Measurements from ENCODE around the gene PGA3. TPM values are rescaled to one million over a fixed set of nuclear protein-coding genes. Genes with fewer than 3 reads are reported as not detected.
"Not testable (repeated sequence)": the region's sequence is repeated elsewhere in the genome, so short reads cannot be mapped to it uniquely, and the experiment has no call there.

The PGA3 gene
- total RNA-seq, 2 experiments from 2014 or later: not detected

- H3K27me3 Mint-ChIP-seq: peaks cover 1% of the 10 kb centered on the region
- H3K9me3 Mint-ChIP-seq (ENCODE audit: low read depth): no peaks in the 10 kb centered on the region
- H3K27ac Mint-ChIP-seq: no peak overlapping the region
- H3K36me3 Mint-ChIP-seq (ENCODE audit: low read depth): no peaks in the 10 kb centered on the region
- ATAC-seq: no peak
- CTCF ChIA-PET: interaction anchor here (0.6 to 2.1 kb wide), 6 partner anchors 11 to 378 kb away, joined by 3 to 8 read pairs (median 4); no protein-coding TSS in a partner anchor
- intact Hi-C loops (cut with DNase I, micrococcal nuclease): no loop called here
- peaks cover 21% of the 10 kb centered on the region for H3K4me1 Mint-ChIP-seq
- POLR2A ChIA-PET: no interaction called here
- no peak for DNase-seq
- no peak overlapping the region for H3K4me3 Mint-ChIP-seq
Observed at GRCh38 chr11:61171907-61172306, 31.4 kb upstream of the PGA3 start.

GRCh38 chr11:61172356-61172755 lies 31.0 kb upstream of the PGA3 start:
- CTCF ChIA-PET: interaction anchor here (0.7 to 1.3 kb wide), 3 partner anchors 10 to 45 kb away, joined by 3 read pairs; no protein-coding TSS in a partner anchor
- no peaks in the 10 kb centered on the region for H3K36me3 Mint-ChIP-seq (ENCODE audit: low read depth)
- H3K4me3 Mint-ChIP-seq: no peak overlapping the region
- POLR2A ChIA-PET: no interaction called here
- H3K27me3 Mint-ChIP-seq: peaks cover 1% of the 10 kb centered on the region
- H3K27ac Mint-ChIP-seq: peak overlapping the region; percentile 2
- H3K9me3 Mint-ChIP-seq (ENCODE audit: low read depth): no peaks in the 10 kb centered on the region
- no peak for ATAC-seq
- intact Hi-C loops (cut with DNase I, micrococcal nuclease): no loop called here
- no peak for DNase-seq
- H3K4me1 Mint-ChIP-seq: peaks cover 19% of the 10 kb centered on the region

GRCh38 chr11:61172888-61173287 lies 30.4 kb upstream of the PGA3 start:
- CTCF ChIA-PET: no interaction called here
- POLR2A ChIA-PET: no interaction called here
- ATAC-seq: no peak
- DNase-seq: no peak
- Mint-ChIP-seq H3K27me3 (peaks cover 1% of the 10 kb centered on the region), H3K9me3 (ENCODE audit: low read depth) (no peaks in the 10 kb centered on the region), H3K27ac (no peak overlapping the region), H3K4me3 (no peak overlapping the region), H3K36me3 (ENCODE audit: low read depth) (no peaks in the 10 kb centered on the region), H3K4me1 (peaks cover 14% of the 10 kb centered on the region)
- intact Hi-C loops (cut with DNase I, micrococcal nuclease): no loop called here

- Mint-ChIP-seq H3K4me3 (no peak overlapping the region), H3K36me3 (ENCODE audit: low read depth) (no peaks in the 10 kb centered on the region)
Observed at GRCh38 chr11:61173456-61173855, 29.9 kb upstream of the PGA3 start.

GRCh38 chr11:61174273-61174672 lies 29.0 kb upstream of the PGA3 start:
- ATAC-seq: no peak
- Mint-ChIP-seq H3K27me3 (peaks cover 1% of the 10 kb centered on the region), H3K9me3 (ENCODE audit: low read depth) (no peaks in the 10 kb centered on the region)

More at GRCh38 chr11:61173456-61173855, 29.9 kb upstream of the PGA3 start:
- no peak for DNase-seq
- no peak for ATAC-seq
- intact Hi-C loops (cut with DNase I, micrococcal nuclease): no loop called here
- ChIA-PET CTCF (interaction anchor here (0.6 kb wide), 1 partner anchor 186 kb away, joined by 3 read pairs; no protein-coding TSS in a partner anchor), POLR2A (no interaction called here)
- Mint-ChIP-seq H3K4me1 (peaks cover 12% of the 10 kb centered on the region), H3K9me3 (ENCODE audit: low read depth) (no peaks in the 10 kb centered on the region), H3K27me3 (peaks cover 1% of the 10 kb centered on the region), H3K27ac (no peak overlapping the region)

GRCh38 chr11:61174949-61175348 lies 28.4 kb upstream of the PGA3 start:
- no peak overlapping the region for H3K27ac Mint-ChIP-seq
- POLR2A ChIA-PET: no interaction called here
- DNase-seq: no peak
- H3K36me3 Mint-ChIP-seq (ENCODE audit: low read depth): no peaks in the 10 kb centered on the region
- CTCF ChIA-PET: interaction anchor here (1.0 to 1.6 kb wide), 4 partner anchors 10 to 205 kb away, joined by 3 to 12 read pairs (median 4); no protein-coding TSS in a partner anchor
- peaks cover 12% of the 10 kb centered on the region for H3K4me1 Mint-ChIP-seq
- ATAC-seq: no peak
- H3K9me3 Mint-ChIP-seq (ENCODE audit: low read depth): no peaks in the 10 kb centered on the region
- intact Hi-C loops (cut with DNase I, micrococcal nuclease): no loop called here
- H3K27me3 Mint-ChIP-seq: peaks cover 1% of the 10 kb centered on the region
- no peak overlapping the region for H3K4me3 Mint-ChIP-seq

More at GRCh38 chr11:61174273-61174672, 29.0 kb upstream of the PGA3 start:
- Mint-ChIP-seq H3K4me1 (peaks cover 12% of the 10 kb centered on the region), H3K36me3 (ENCODE audit: low read depth) (no peaks in the 10 kb centered on the region), H3K4me3 (no peak overlapping the region), H3K27ac (no peak overlapping the region)
- intact Hi-C loops (cut with DNase I, micrococcal nuclease): no loop called here
- DNase-seq: no peak
- CTCF ChIA-PET: interaction anchor here (0.6 to 1.0 kb wide), 2 partner anchors 10 to 186 kb away, joined by 3 read pairs; no protein-coding TSS in a partner anchor
- POLR2A ChIA-PET: no interaction called here

- ChIA-PET POLR2A (no interaction called here), CTCF (interaction anchor here (1.3 to 2.5 kb wide), 3 partner anchors 11 to 206 kb away, joined by 4 to 17 read pairs (median 4); no protein-coding TSS in a partner anchor)
- Mint-ChIP-seq H3K4me3 (no peak overlapping the region), H3K4me1 (peaks cover 12% of the 10 kb centered on the region), H3K27ac (no peak overlapping the region), H3K36me3 (ENCODE audit: low read depth) (no peaks in the 10 kb centered on the region), H3K27me3 (peaks cover 1% of the 10 kb centered on the region), H3K9me3 (ENCODE audit: low read depth) (no peaks in the 10 kb centered on the region)
- DNase-seq (no peak), ATAC-seq (no peak)
- intact Hi-C loops (cut with DNase I, micrococcal nuclease): no loop called here
Observed at GRCh38 chr11:61176446-61176845, 26.9 kb upstream of the PGA3 start.

GRCh38 chr11:61180205-61180604 lies 23.1 kb upstream of the PGA3 start:
- DNase-seq; H3K36me3 Mint-ChIP-seq (ENCODE audit: low read depth); ATAC-seq; H3K4me1 Mint-ChIP-seq; intact Hi-C loops (cut with DNase I, micrococcal nuclease); POLR2A ChIA-PET; H3K27me3 Mint-ChIP-seq; H3K9me3 Mint-ChIP-seq (ENCODE audit: low read depth); H3K4me3 Mint-ChIP-seq; H3K27ac Mint-ChIP-seq: not testable (repeated sequence)
- CTCF ChIA-PET: interaction anchor here (0.7 kb wide), 1 partner anchor 13 kb away, joined by 3 read pairs; no protein-coding TSS in a partner anchor

GRCh38 chr11:61181489-61181888 lies 21.8 kb upstream of the PGA3 start:
- no peaks in the 10 kb centered on the region for H3K9me3 Mint-ChIP-seq (ENCODE audit: low read depth)
- intact Hi-C loops (cut with DNase I, micrococcal nuclease): no loop called here
- H3K4me1 Mint-ChIP-seq: no peaks in the 10 kb centered on the region
- ATAC-seq (no peak), DNase-seq (no peak)
- H3K27me3 Mint-ChIP-seq: no peaks in the 10 kb centered on the region
- H3K4me3 Mint-ChIP-seq: no peak overlapping the region
- CTCF ChIA-PET: interaction anchor here (0.7 kb wide), 1 partner anchor 168 kb away, joined by 3 read pairs; no protein-coding TSS in a partner anchor
- POLR2A ChIA-PET: interaction anchor here (0.7 kb wide), 1 partner anchor 334 kb away, joined by 3 read pairs; no protein-coding TSS in a partner anchor
- H3K36me3 Mint-ChIP-seq (ENCODE audit: low read depth): no peaks in the 10 kb centered on the region
- H3K27ac Mint-ChIP-seq: no peak overlapping the region

GRCh38 chr11:61183645-61184044 lies 19.7 kb upstream of the PGA3 start:
- no peak overlapping the region for H3K27ac Mint-ChIP-seq
- no peaks in the 10 kb centered on the region for H3K9me3 Mint-ChIP-seq (ENCODE audit: low read depth)
- H3K4me1 Mint-ChIP-seq: peaks cover 2% of the 10 kb centered on the region
- ChIA-PET CTCF (interaction anchor here (1.5 to 3.0 kb wide), 2 partner anchors 9 to 353 kb away, joined by 3 to 11 read pairs; no protein-coding TSS in a partner anchor), POLR2A (no interaction called here)
- DNase-seq (no peak), ATAC-seq (no peak)
- H3K4me3 Mint-ChIP-seq: no peak overlapping the region
- H3K27me3 Mint-ChIP-seq: no peaks in the 10 kb centered on the region
- intact Hi-C loops (cut with DNase I, micrococcal nuclease): no loop called here
- no peaks in the 10 kb centered on the region for H3K36me3 Mint-ChIP-seq (ENCODE audit: low read depth)

- POLR2A ChIA-PET: no interaction called here
- no peaks in the 10 kb centered on the region for H3K36me3 Mint-ChIP-seq (ENCODE audit: low read depth)
- CTCF ChIA-PET: interaction anchor here (0.7 to 3.0 kb wide), 21 partner anchors 9 to 395 kb away, joined by 3 to 35 read pairs (median 4); partner anchors contain the start of gene CD6
- H3K4me3 Mint-ChIP-seq: no peak overlapping the region
- no peaks in the 10 kb centered on the region for H3K9me3 Mint-ChIP-seq (ENCODE audit: low read depth)
- intact Hi-C loops (cut with DNase I, micrococcal nuclease): loop anchor here (2.0 to 5.0 kb wide), 5 partner anchors 104 to 409 kb away; partner anchors contain the start of gene TMEM132A (in 1 of the 2)
- peaks cover 2% of the 10 kb centered on the region for H3K4me1 Mint-ChIP-seq
- DNase-seq (no peak), ATAC-seq (no peak)
- H3K27ac Mint-ChIP-seq: no peak overlapping the region
- H3K27me3 Mint-ChIP-seq: no peaks in the 10 kb centered on the region
Observed at GRCh38 chr11:61186504-61186903, 16.8 kb upstream of the PGA3 start.

GRCh38 chr11:61187505-61188130 lies 15.7 kb upstream of the PGA3 start:
- Mint-ChIP-seq H3K4me3 (no peak overlapping the region), H3K27ac (no peak overlapping the region), H3K4me1 (peaks cover 2% of the 10 kb centered on the region), H3K9me3 (ENCODE audit: low read depth) (no peaks in the 10 kb centered on the region), H3K27me3 (peaks cover 3% of the 10 kb centered on the region), H3K36me3 (ENCODE audit: low read depth) (no peaks in the 10 kb centered on the region)
- ChIA-PET CTCF (interaction anchor here (0.7 to 3.0 kb wide), 30 partner anchors 10 to 412 kb away, joined by 3 to 35 read pairs (median 4); partner anchors contain the start of genes CD6, TMEM109 and VPS37C), POLR2A (no interaction called here)
- DNase-seq: peak; percentile 89
- intact Hi-C loops (cut with DNase I, micrococcal nuclease): loop anchor here (1.0 to 5.0 kb wide), 11 partner anchors 26 to 412 kb away; partner anchors contain the start of genes TMEM132A (in 1 of the 2) and VPS37C (in 1 of the 2)
- peak; percentile 92 for ATAC-seq
